ENCODE results near the gene PGAM2. TPM values are rescaled to one million over a fixed set of nuclear protein-coding genes. Genes with fewer than 3 reads are reported as not detected.
A peak's percentile ranks its signal among the peaks of the same experiment; 100 is the strongest.

The PGAM2 gene
- total and polyA plus RNA-seq, 2 of the 13 experiments (the other 11 are each of a cell fraction or from before 2014, with no cell fraction given): 0.22 TPM; not detected in 1

GRCh38 chr7:44072364-44073231, 7.2 kb upstream of the PGAM2 start (continued):
- TF ChIP-seq TGIF2 (CRISPR knock-in tag; IDR thresholded peaks at IDR 0.05): no peak; the same call in 1 of the 2 replicates
- TF ChIP-seq ZNF138 (CRISPR knock-in tag; IDR thresholded peaks at IDR 0.05; ENCODE audit: low read depth): no peak
- no peak for TF ChIP-seq ZBTB4 (CRISPR knock-in tag; IDR thresholded peaks at IDR 0.05; ENCODE audit: borderline replicate concordance)
- no peak for TF ChIP-seq ATF7 (IDR thresholded peaks at IDR 0.05)
- no peak for TF ChIP-seq ATF7 (CRISPR knock-in tag; IDR thresholded peaks at IDR 0.05)
- TF ChIP-seq SOX6 (IDR thresholded peaks at IDR 0.05): no peak
- TF ChIP-seq SOX6 (CRISPR knock-in tag; IDR thresholded peaks at IDR 0.05): no peak
- TF ChIP-seq ZNF337 (CRISPR knock-in tag; IDR thresholded peaks at IDR 0.05; ENCODE audit: borderline replicate concordance, low read depth): no peak
- TF ChIP-seq FUBP1 (CRISPR knock-in tag; IDR thresholded peaks at IDR 0.05; ENCODE audit: borderline replicate concordance): no peak
- TF ChIP-seq KDM2A (CRISPR knock-in tag; IDR thresholded peaks at IDR 0.05; ENCODE audit: borderline replicate concordance, low read depth): 0 out of 2 replicates have a peak, but pooled peaks have one; percentile 47
- TF ChIP-seq ZNF44 (CRISPR knock-in tag; IDR thresholded peaks at IDR 0.05): no peak
- peak; percentile 36; the same call in 1 of the 2 replicates for TF ChIP-seq ZNF121 (CRISPR knock-in tag; IDR thresholded peaks at IDR 0.05)
- TF ChIP-seq, protein P1, sequence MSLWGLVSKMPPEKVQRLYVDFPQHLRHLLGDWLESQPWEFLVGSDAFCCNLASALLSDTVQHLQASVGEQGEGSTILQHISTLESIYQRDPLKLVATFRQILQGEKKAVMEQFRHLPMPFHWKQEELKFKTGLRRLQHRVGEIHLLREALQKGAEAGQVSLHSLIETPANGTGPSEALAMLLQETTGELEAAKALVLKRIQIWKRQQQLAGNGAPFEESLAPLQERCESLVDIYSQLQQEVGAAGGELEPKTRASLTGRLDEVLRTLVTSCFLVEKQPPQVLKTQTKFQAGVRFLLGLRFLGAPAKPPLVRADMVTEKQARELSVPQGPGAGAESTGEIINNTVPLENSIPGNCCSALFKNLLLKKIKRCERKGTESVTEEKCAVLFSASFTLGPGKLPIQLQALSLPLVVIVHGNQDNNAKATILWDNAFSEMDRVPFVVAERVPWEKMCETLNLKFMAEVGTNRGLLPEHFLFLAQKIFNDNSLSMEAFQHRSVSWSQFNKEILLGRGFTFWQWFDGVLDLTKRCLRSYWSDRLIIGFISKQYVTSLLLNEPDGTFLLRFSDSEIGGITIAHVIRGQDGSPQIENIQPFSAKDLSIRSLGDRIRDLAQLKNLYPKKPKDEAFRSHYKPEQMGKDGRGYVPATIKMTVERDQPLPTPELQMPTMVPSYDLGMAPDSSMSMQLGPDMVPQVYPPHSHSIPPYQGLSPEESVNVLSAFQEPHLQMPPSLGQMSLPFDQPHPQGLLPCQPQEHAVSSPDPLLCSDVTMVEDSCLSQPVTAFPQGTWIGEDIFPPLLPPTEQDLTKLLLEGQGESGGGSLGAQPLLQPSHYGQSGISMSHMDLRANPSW (CRISPR knock-in tag; IDR thresholded peaks at IDR 0.05; ENCODE audit: borderline replicate concordance): no peak

Data from HepG2 (cell line).